ENCODE results near the gene RAD51B.

RAD51B gene

GRCh38 chr14:68607867-68608573 is 788.4 kb downstream of the RAD51B start:
- POLR2A ChIA-PET (ENCODE audit: low non-redundant PET), result no interaction called here
- CTCF ChIA-PET, result no interaction called here
- peak overlapping the region; percentile 28 for H3K27ac ChIP-seq
- no peak for DNase-seq (ENCODE audit: low spot score)
- TF ChIP-seq CTCF (conservative IDR thresholded peaks at IDR 0.05; ENCODE audit: low read depth), result no peak

GRCh38 chr14:68608574-68608962 is 789.0 kb downstream of the RAD51B start:
- ChIA-PET POLR2A (ENCODE audit: low non-redundant PET) (no interaction called here), CTCF (no interaction called here)
- no peak for DNase-seq (ENCODE audit: low spot score)
- H3K27ac ChIP-seq, result peak overlapping the region; percentile 28; the same call in 1 of the 2 replicates
- no peak for TF ChIP-seq CTCF (conservative IDR thresholded peaks at IDR 0.05; ENCODE audit: low read depth)

GRCh38 chr14:68609012-68609411 is 789.4 kb downstream of the RAD51B start:
- no peak for DNase-seq (ENCODE audit: low spot score)
- CTCF ChIA-PET, result no interaction called here
- peak overlapping the region; percentile 28; the same call in 1 of the 2 replicates for H3K27ac ChIP-seq
- no peak for TF ChIP-seq CTCF (conservative IDR thresholded peaks at IDR 0.05; ENCODE audit: low read depth)
- POLR2A ChIA-PET (ENCODE audit: low non-redundant PET), result no interaction called here

- POLR2A ChIA-PET (ENCODE audit: low non-redundant PET), result no interaction called here
- TF ChIP-seq CTCF (conservative IDR thresholded peaks at IDR 0.05; ENCODE audit: low read depth), result no peak
- CTCF ChIA-PET, result no interaction called here
- peak overlapping the region; percentile 28; the same call in 1 of the 2 replicates for H3K27ac ChIP-seq
- no peak for DNase-seq (ENCODE audit: low spot score)
Measured at GRCh38 chr14:68610251-68610793, 790.7 kb downstream of the RAD51B start.

GRCh38 chr14:68611599-68611998 is 792.0 kb downstream of the RAD51B start:
- no peak for TF ChIP-seq CTCF (conservative IDR thresholded peaks at IDR 0.05; ENCODE audit: low read depth)
- POLR2A ChIA-PET (ENCODE audit: low non-redundant PET), result no interaction called here
- no peak for DNase-seq (ENCODE audit: low spot score)
- peak overlapping the region; percentile 30; the same call in 1 of the 2 replicates for H3K27ac ChIP-seq
- CTCF ChIA-PET, result no interaction called here

- peak overlapping the region; percentile 30; the same call in 1 of the 2 replicates for H3K27ac ChIP-seq
- TF ChIP-seq CTCF (conservative IDR thresholded peaks at IDR 0.05; ENCODE audit: low read depth), result no peak
- POLR2A ChIA-PET (ENCODE audit: low non-redundant PET), result no interaction called here
- no peak for DNase-seq (ENCODE audit: low spot score)
- CTCF ChIA-PET, result no interaction called here
Measured at GRCh38 chr14:68612049-68612448, 792.5 kb downstream of the RAD51B start.

Measured in RWPE1 (cell line).